Measurements from ENCODE around the gene LRRC18.

The LRRC18 gene

DNA sequence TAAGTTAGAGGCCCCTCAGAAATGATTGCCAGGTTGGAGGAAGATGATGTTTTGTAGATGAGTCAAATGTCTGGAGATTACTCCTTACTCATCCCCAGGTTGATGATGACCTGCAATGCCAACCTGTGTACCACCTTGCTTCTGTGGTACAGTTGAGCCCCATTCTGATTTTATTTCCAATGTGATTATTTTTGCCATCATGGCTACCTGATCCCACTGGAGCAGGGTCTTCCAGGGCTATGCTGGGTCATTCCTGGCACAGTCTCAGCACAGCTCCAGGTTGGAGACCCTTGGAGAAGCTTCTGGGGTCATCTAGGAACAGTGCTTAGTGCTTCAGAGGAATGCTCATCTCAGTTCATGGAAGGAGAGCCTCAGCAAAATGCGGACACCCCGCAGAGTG lies 34.3 kb downstream of the LRRC18 start:
- Histone ChIP-seq H3K36me3 (ENCODE audit: insufficient read depth, low read length) (no peaks in the 10 kb centered on the region), H3K9me3 (ENCODE audit: low read length) (no peaks in the 10 kb centered on the region), H3K9ac (ENCODE audit: low read length) (no peak overlapping the region), H3K4me3 (ENCODE audit: low read depth in 1 of 2, low read length in 2 of 2) (no peak overlapping the region), H3K27ac (ENCODE audit: low read depth, low read length) (no peak overlapping the region), H3K4me1 (ENCODE audit: insufficient read depth, low read length) (no peaks in the 10 kb centered on the region), H3K27me3 (ENCODE audit: control insufficient read depth in 1 of 2, insufficient read depth in 2 of 2, low read length in 2 of 2) (no peaks in the 10 kb centered on the region)

DNA sequence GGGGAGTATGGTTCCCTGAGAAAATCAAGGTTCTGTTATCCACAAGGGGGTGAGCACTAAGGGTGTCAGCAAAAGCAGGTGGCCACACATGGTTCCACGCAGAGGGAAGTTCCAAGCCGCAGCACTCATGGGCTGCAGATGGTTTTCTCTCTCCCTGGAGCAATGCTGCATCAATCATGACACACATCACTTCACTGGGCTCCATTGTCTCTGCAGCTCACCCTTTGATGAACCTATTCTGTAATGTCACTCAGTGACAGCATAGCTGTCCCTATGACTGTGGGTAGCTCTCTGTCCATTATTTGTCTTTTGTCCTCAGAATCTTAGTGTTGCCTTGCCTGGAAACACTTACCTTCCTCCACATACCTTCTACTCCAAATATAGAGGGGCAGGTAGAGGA lies 34.8 kb downstream of the LRRC18 start:
- no peaks in the 10 kb centered on the region for H3K9me3 ChIP-seq (ENCODE audit: low read length)
- no peak overlapping the region for H3K4me3 ChIP-seq (ENCODE audit: low read depth in 1 of 2, low read length in 2 of 2)
- H3K27ac ChIP-seq (ENCODE audit: low read depth, low read length): no peak overlapping the region
- H3K36me3 ChIP-seq (ENCODE audit: insufficient read depth, low read length): no peaks in the 10 kb centered on the region
- H3K4me1 ChIP-seq (ENCODE audit: insufficient read depth, low read length): no peaks in the 10 kb centered on the region
- H3K27me3 ChIP-seq (ENCODE audit: control insufficient read depth in 1 of 2, insufficient read depth in 2 of 2, low read length in 2 of 2): no peaks in the 10 kb centered on the region
- no peak overlapping the region for H3K9ac ChIP-seq (ENCODE audit: low read length)

- no peak overlapping the region for H3K4me3 ChIP-seq (ENCODE audit: low read depth in 1 of 2, low read length in 2 of 2)
- H3K36me3 ChIP-seq (ENCODE audit: insufficient read depth, low read length): no peaks in the 10 kb centered on the region
- H3K9ac ChIP-seq (ENCODE audit: low read length): no peak overlapping the region
- H3K4me1 ChIP-seq (ENCODE audit: insufficient read depth, low read length): no peaks in the 10 kb centered on the region
- H3K9me3 ChIP-seq (ENCODE audit: low read length): no peaks in the 10 kb centered on the region
- no peak overlapping the region for H3K27ac ChIP-seq (ENCODE audit: low read depth, low read length)
- H3K27me3 ChIP-seq (ENCODE audit: control insufficient read depth in 1 of 2, insufficient read depth in 2 of 2, low read length in 2 of 2): no peaks in the 10 kb centered on the region
These were observed 36.5 kb downstream of the LRRC18 start for GRCh38 chr10:48903151-48903550.

- H3K27ac ChIP-seq (ENCODE audit: low read depth, low read length): no peak overlapping the region
- H3K4me3 ChIP-seq (ENCODE audit: low read depth in 1 of 2, low read length in 2 of 2): no peak overlapping the region
- H3K36me3 ChIP-seq (ENCODE audit: insufficient read depth, low read length): no peaks in the 10 kb centered on the region
- H3K27me3 ChIP-seq (ENCODE audit: control insufficient read depth in 1 of 2, insufficient read depth in 2 of 2, low read length in 2 of 2): no peaks in the 10 kb centered on the region
- H3K9me3 ChIP-seq (ENCODE audit: low read length): no peaks in the 10 kb centered on the region
- no peaks in the 10 kb centered on the region for H3K4me1 ChIP-seq (ENCODE audit: insufficient read depth, low read length)
- H3K9ac ChIP-seq (ENCODE audit: low read length): no peak overlapping the region
These were observed 37.5 kb downstream of the LRRC18 start for GRCh38 chr10:48902096-48902495.

- Histone ChIP-seq H3K27ac (ENCODE audit: low read depth, low read length) (no peak overlapping the region), H3K9ac (ENCODE audit: low read length) (no peak overlapping the region), H3K4me1 (ENCODE audit: insufficient read depth, low read length) (no peaks in the 10 kb centered on the region), H3K27me3 (ENCODE audit: control insufficient read depth in 1 of 2, insufficient read depth in 2 of 2, low read length in 2 of 2) (no peaks in the 10 kb centered on the region), H3K4me3 (ENCODE audit: low read depth in 1 of 2, low read length in 2 of 2) (no peak overlapping the region), H3K36me3 (ENCODE audit: insufficient read depth, low read length) (no peaks in the 10 kb centered on the region), H3K9me3 (ENCODE audit: low read length) (no peaks in the 10 kb centered on the region)
These were observed 38.3 kb downstream of the LRRC18 start for GRCh38 chr10:48901319-48901718.

- H3K27me3 ChIP-seq (ENCODE audit: control insufficient read depth in 1 of 2, insufficient read depth in 2 of 2, low read length in 2 of 2): no peaks in the 10 kb centered on the region
- H3K27ac ChIP-seq (ENCODE audit: low read depth, low read length): no peak overlapping the region
These were observed 39.3 kb downstream of the LRRC18 start for GRCh38 chr10:48900371-48900801.

GRCh38 chr10:48899781-48900180 lies 39.9 kb downstream of the LRRC18 start:
- H3K36me3 ChIP-seq (ENCODE audit: insufficient read depth, low read length): no peaks in the 10 kb centered on the region
- H3K9me3 ChIP-seq (ENCODE audit: low read length): no peaks in the 10 kb centered on the region
- no peak overlapping the region for H3K27ac ChIP-seq (ENCODE audit: low read depth, low read length)
- H3K4me3 ChIP-seq (ENCODE audit: low read depth in 1 of 2, low read length in 2 of 2): no peak overlapping the region
- H3K27me3 ChIP-seq (ENCODE audit: control insufficient read depth in 1 of 2, insufficient read depth in 2 of 2, low read length in 2 of 2): no peaks in the 10 kb centered on the region
- H3K9ac ChIP-seq (ENCODE audit: low read length): no peak overlapping the region
- H3K4me1 ChIP-seq (ENCODE audit: insufficient read depth, low read length): no peaks in the 10 kb centered on the region

More at GRCh38 chr10:48900371-48900801, 39.3 kb downstream of the LRRC18 start:
- no peaks in the 10 kb centered on the region for H3K9me3 ChIP-seq (ENCODE audit: low read length)
- H3K4me3 ChIP-seq (ENCODE audit: low read depth in 1 of 2, low read length in 2 of 2): no peak overlapping the region
- H3K36me3 ChIP-seq (ENCODE audit: insufficient read depth, low read length): no peaks in the 10 kb centered on the region
- no peak overlapping the region for H3K9ac ChIP-seq (ENCODE audit: low read length)
- H3K4me1 ChIP-seq (ENCODE audit: insufficient read depth, low read length): no peaks in the 10 kb centered on the region

GRCh38 chr10:48898426-48898825 lies 41.2 kb downstream of the LRRC18 start:
- no peaks in the 10 kb centered on the region for H3K36me3 ChIP-seq (ENCODE audit: insufficient read depth, low read length)
- H3K27me3 ChIP-seq (ENCODE audit: control insufficient read depth in 1 of 2, insufficient read depth in 2 of 2, low read length in 2 of 2): no peaks in the 10 kb centered on the region
- no peaks in the 10 kb centered on the region for H3K9me3 ChIP-seq (ENCODE audit: low read length)
- no peak overlapping the region for H3K27ac ChIP-seq (ENCODE audit: low read depth, low read length)
- no peaks in the 10 kb centered on the region for H3K4me1 ChIP-seq (ENCODE audit: insufficient read depth, low read length)
- no peak overlapping the region for H3K4me3 ChIP-seq (ENCODE audit: low read depth in 1 of 2, low read length in 2 of 2)
- no peak overlapping the region for H3K9ac ChIP-seq (ENCODE audit: low read length)

GRCh38 chr10:48897441-48897790 lies 42.2 kb downstream of the LRRC18 start:
- Histone ChIP-seq H3K27ac (ENCODE audit: low read depth, low read length) (no peak overlapping the region), H3K4me1 (ENCODE audit: insufficient read depth, low read length) (no peaks in the 10 kb centered on the region), H3K9me3 (ENCODE audit: low read length) (no peaks in the 10 kb centered on the region), H3K9ac (ENCODE audit: low read length) (no peak overlapping the region), H3K27me3 (ENCODE audit: control insufficient read depth in 1 of 2, insufficient read depth in 2 of 2, low read length in 2 of 2) (no peaks in the 10 kb centered on the region), H3K36me3 (ENCODE audit: insufficient read depth, low read length) (no peaks in the 10 kb centered on the region), H3K4me3 (ENCODE audit: low read depth in 1 of 2, low read length in 2 of 2) (no peak overlapping the region)

- Histone ChIP-seq H3K27ac (ENCODE audit: low read depth, low read length) (no peak overlapping the region), H3K4me1 (ENCODE audit: insufficient read depth, low read length) (no peaks in the 10 kb centered on the region), H3K36me3 (ENCODE audit: insufficient read depth, low read length) (no peaks in the 10 kb centered on the region), H3K27me3 (ENCODE audit: control insufficient read depth in 1 of 2, insufficient read depth in 2 of 2, low read length in 2 of 2) (no peaks in the 10 kb centered on the region), H3K9ac (ENCODE audit: low read length) (no peak overlapping the region), H3K4me3 (ENCODE audit: low read depth in 1 of 2, low read length in 2 of 2) (no peak overlapping the region), H3K9me3 (ENCODE audit: low read length) (no peaks in the 10 kb centered on the region)
These were observed 42.7 kb downstream of the LRRC18 start for GRCh38 chr10:48896756-48897440.

GRCh38 chr10:48895803-48896195 lies 43.8 kb downstream of the LRRC18 start:
- no peaks in the 10 kb centered on the region for H3K9me3 ChIP-seq (ENCODE audit: low read length)
- no peaks in the 10 kb centered on the region for H3K27me3 ChIP-seq (ENCODE audit: control insufficient read depth in 1 of 2, insufficient read depth in 2 of 2, low read length in 2 of 2)
- H3K27ac ChIP-seq (ENCODE audit: low read depth, low read length): no peak overlapping the region
- no peaks in the 10 kb centered on the region for H3K4me1 ChIP-seq (ENCODE audit: insufficient read depth, low read length)
- no peaks in the 10 kb centered on the region for H3K36me3 ChIP-seq (ENCODE audit: insufficient read depth, low read length)
- no peak overlapping the region for H3K9ac ChIP-seq (ENCODE audit: low read length)
- no peak overlapping the region for H3K4me3 ChIP-seq (ENCODE audit: low read depth in 1 of 2, low read length in 2 of 2)

Data from muscle layer of colon (tissue), 2 donors.